GM23338 (cell line): Measurements from ENCODE around the gene TRAF3IP1. TPM values are rescaled to one million over a fixed set of nuclear protein-coding genes. Genes with fewer than 3 reads are reported as not detected.
A peak's percentile ranks its signal among the peaks of the same experiment; 100 is the strongest.

Source experiments
- ATAC-seq: fragments of 200-7000 bp; cut with Tn5 transposase; 3 replicates; pipeline ENCODE4 v1.9.1; 2020
- DNase-seq: peaks from one replicate; pipeline ENCODE4 v3.0.0-alpha.2; 2015; ENCODE audit warnings: low spot score
- H2AFZ ChIP-seq: fragments of 200-600 bp; sonication (generic); 2 replicates; pipeline ENCODE4 v1.8.0; 2016; ENCODE audit warnings: antibody characterized with exemption, mild to moderate bottlenecking, moderate library complexity
- H3F3A ChIP-seq: fragments of 200-600 bp; sonication (generic); replicated peaks from 2 replicates; pipeline ENCODE4 v1.8.0; 2017; ENCODE audit warnings: antibody characterized with exemption, mixed run types, low read depth
- H3K27ac ChIP-seq: fragments of 200-600 bp; sonication (generic); 2 replicates; pipeline ENCODE4 v1.6.1; 2016; ENCODE audit warnings: low read depth
- H3K27me3 ChIP-seq: fragments of 200-600 bp; sonication (generic); 2 replicates; pipeline ENCODE4 v1.8.0; 2016; ENCODE audit warnings: mild to moderate bottlenecking, mixed run types, moderate library complexity; ENCODE audit not compliant: insufficient read depth
- H3K36me3 ChIP-seq: fragments of 200-600 bp; sonication (generic); 2 replicates; pipeline ENCODE4 v1.8.0; 2016; ENCODE audit warnings: mild to moderate bottlenecking; ENCODE audit not compliant: insufficient read depth
- H3K4me1 ChIP-seq: fragments of 200-600 bp; sonication (generic); 2 replicates; pipeline ENCODE4 v1.8.0; 2016; ENCODE audit warnings: mild to moderate bottlenecking, moderate library complexity; ENCODE audit not compliant: insufficient read depth
- H3K4me2 ChIP-seq: fragments of 200-600 bp; sonication (generic); 2 replicates; pipeline ENCODE4 v1.7.1; 2017; ENCODE audit warnings: mixed run types
- H3K4me3 ChIP-seq: fragments of 200-600 bp; sonication (generic); 2 replicates; pipeline ENCODE4 v1.6.1; 2016; ENCODE audit warnings: mixed run types
- H3K79me2 ChIP-seq: fragments of 200-600 bp; sonication (generic); replicated peaks from 2 replicates; pipeline ENCODE4 v1.8.0; 2017; ENCODE audit warnings: mild to moderate bottlenecking; ENCODE audit not compliant: insufficient read depth
- H3K9me2 ChIP-seq: fragments of 200-600 bp; sonication (generic); 2 replicates; pipeline ENCODE4 v1.8.0; 2017; ENCODE audit not compliant: insufficient read depth
- H4K20me1 ChIP-seq: fragments of 200-600 bp; sonication (generic); replicated peaks from 2 replicates; pipeline ENCODE4 v1.8.0; 2017; ENCODE audit warnings: mild to moderate bottlenecking; ENCODE audit not compliant: insufficient read depth
- H3K27ac Mint-ChIP-seq: 2 replicates; pipeline ENCODE4 v1.8.0; 2020; ENCODE audit warnings: inconsistent platforms, mild to moderate bottlenecking, moderate library complexity, mixed read lengths
- H3K27me3 Mint-ChIP-seq: 3 replicates; pipeline ENCODE4 v1.8.0; 2022; ENCODE audit warnings: low read depth, mild to moderate bottlenecking, moderate library complexity, mixed read lengths, inconsistent platforms; ENCODE audit not compliant: insufficient read depth, poor library complexity
- H3K36me3 Mint-ChIP-seq: 3 replicates; pipeline ENCODE4 v1.8.0; 2021; ENCODE audit warnings: low read depth, mild to moderate bottlenecking, inconsistent platforms, moderate library complexity, mixed read lengths
- H3K4me1 Mint-ChIP-seq: 3 replicates; pipeline ENCODE4 v1.8.0; 2020; ENCODE audit warnings: mild to moderate bottlenecking, inconsistent platforms, mixed read lengths
- H3K4me3 Mint-ChIP-seq: 3 replicates; pipeline ENCODE4 v1.8.0; 2021; ENCODE audit warnings: moderate library complexity, mild to moderate bottlenecking, inconsistent platforms, mixed read lengths
- H3K9me3 Mint-ChIP-seq: 3 replicates; pipeline ENCODE4 v1.8.0; 2020; ENCODE audit warnings: moderate library complexity, mild to moderate bottlenecking, inconsistent platforms, mixed read lengths
- CREB1 ChIP-seq: fragments of 250-450 bp; sonication (Bioruptor Pico); IDR thresholded peaks from 2 replicates; pipeline ENCODE4 v1.5.0; 2020; ENCODE audit warnings: low read depth, mild to moderate bottlenecking, moderate library complexity
- EZH2 ChIP-seq: fragments of 200-600 bp; sonication (generic); IDR thresholded peaks from one replicate; pipeline ENCODE4 v1.8.0; 2017; ENCODE audit warnings: antibody characterized with exemption, mild to moderate bottlenecking, low read depth; ENCODE audit not compliant: unreplicated experiment
- EZH2phosphoT487 ChIP-seq: fragments of 200-600 bp; sonication (generic); IDR thresholded peaks from one replicate; pipeline ENCODE4 v1.8.1; 2018; ENCODE audit warnings: antibody characterized with exemption; ENCODE audit not compliant: unreplicated experiment
- JUNB ChIP-seq: IDR thresholded peaks from one replicate; pipeline ENCODE4 v1.6.1; 2016; ENCODE audit warnings: antibody characterized with exemption; ENCODE audit not compliant: unreplicated experiment
- NANOG ChIP-seq: IDR thresholded peaks from 2 replicates; pipeline ENCODE4 v1.6.1; 2016; ENCODE audit warnings: antibody characterized with exemption, borderline replicate concordance
- POLR2AphosphoS5 ChIP-seq: IDR thresholded peaks from 2 replicates; pipeline ENCODE4 v1.6.1; 2016; ENCODE audit warnings: antibody characterized with exemption, low read depth
- STAT1 ChIP-seq: IDR thresholded peaks from one replicate; pipeline ENCODE4 v1.6.1; 2016; ENCODE audit warnings: antibody characterized with exemption; ENCODE audit not compliant: unreplicated experiment
- ZNF114 ChIP-seq: fragments of 250-450 bp; sonication (Bioruptor Pico); IDR thresholded peaks from 2 replicates; pipeline ENCODE4 v1.5.0; 2020; ENCODE audit warnings: mild to moderate bottlenecking, moderate library complexity
- ZNF331 ChIP-seq: fragments of 250-450 bp; sonication (Bioruptor Pico); IDR thresholded peaks from 2 replicates; pipeline ENCODE4 v1.5.0; 2020; ENCODE audit warnings: low read depth, mild to moderate bottlenecking, moderate library complexity
- ZNF462 ChIP-seq: fragments of 250-450 bp; sonication (Bioruptor Pico); IDR thresholded peaks from 2 replicates; pipeline ENCODE4 v1.5.0; 2020; ENCODE audit warnings: mild to moderate bottlenecking, moderate library complexity
- polyA plus RNA-seq: library from polyadenylated mRNA; unstranded; fragments of >200 nt; fragmentation: Nextera tagmentation; extraction: Ambion mirVana; gene quantifications from 2 replicates; pipeline ENCODE4 v1.2.1, GENCODE V29; 2016
- total RNA-seq: library from RNA; depleted of rRNA; stranded (reverse); fragments of >200 nt; shearing (Covaris generic); gene quantifications from 2 replicates; pipeline ENCODE4 v1.2.3, GENCODE V29; 2014
- TF ChIP-seq, protein P1 (sequence below): IDR thresholded peaks from one replicate; pipeline ENCODE4 v1.6.1; 2018; ENCODE audit warnings: antibody characterized with exemption; ENCODE audit not compliant: unreplicated experiment
- TF ChIP-seq, protein P2 (sequence below), 2 experiments: fragments of 200-600 bp in 1 of 2; sonication (generic) in 1 of 2; conservative IDR thresholded peaks; 2 replicates each; pipeline versions ENCODE4 v1.5.1 to v1.6.1; 2016 to 2017; ENCODE audit warnings: antibody characterized with exemption in 2 of 2, low read depth in 2 of 2, mild to moderate bottlenecking in 2 of 2, moderate library complexity in 1 of 2
- TF ChIP-seq, protein P3 (sequence below): IDR thresholded peaks from 2 replicates; pipeline ENCODE4 v1.6.1; 2016; ENCODE audit warnings: antibody characterized with exemption

The TRAF3IP1 gene
- total and polyA plus RNA-seq, 2 experiments from 2014 or later = 12.5 to 20.7 TPM

- no peak overlapping the region for H3K4me3 ChIP-seq
- H3K27ac Mint-ChIP-seq = no peak overlapping the region
- H3K9me2 ChIP-seq = no peaks in the 10 kb centered on the region
- DNase-seq (no peak), ATAC-seq (no peak)
- no peaks in the 10 kb centered on the region for H3K4me1 Mint-ChIP-seq
- 0 out of 2 replicates have a peak overlapping the region, but pooled peaks have one; percentile 36 for H3K27ac ChIP-seq
- H3K4me2 ChIP-seq = no peak overlapping the region
- H3K27me3 ChIP-seq = no peaks in the 10 kb centered on the region
- H3K36me3 Mint-ChIP-seq = peaks cover 20% of the 10 kb centered on the region; the same call in 2 of the 3 replicates
- no peaks in the 10 kb centered on the region for H3K79me2 ChIP-seq
- H3K4me3 Mint-ChIP-seq = no peak overlapping the region
- H4K20me1 ChIP-seq = no peaks in the 10 kb centered on the region; the same call in 1 of the 2 replicates
- no peaks in the 10 kb centered on the region for H3K27me3 Mint-ChIP-seq
- H3K9me3 Mint-ChIP-seq = peaks cover 5% of the 10 kb centered on the region; the same call in 1 of the 3 replicates
- TF ChIP-seq ZNF114 (CRISPR knock-in tag) = no peak
- TF ChIP-seq, protein P1, sequence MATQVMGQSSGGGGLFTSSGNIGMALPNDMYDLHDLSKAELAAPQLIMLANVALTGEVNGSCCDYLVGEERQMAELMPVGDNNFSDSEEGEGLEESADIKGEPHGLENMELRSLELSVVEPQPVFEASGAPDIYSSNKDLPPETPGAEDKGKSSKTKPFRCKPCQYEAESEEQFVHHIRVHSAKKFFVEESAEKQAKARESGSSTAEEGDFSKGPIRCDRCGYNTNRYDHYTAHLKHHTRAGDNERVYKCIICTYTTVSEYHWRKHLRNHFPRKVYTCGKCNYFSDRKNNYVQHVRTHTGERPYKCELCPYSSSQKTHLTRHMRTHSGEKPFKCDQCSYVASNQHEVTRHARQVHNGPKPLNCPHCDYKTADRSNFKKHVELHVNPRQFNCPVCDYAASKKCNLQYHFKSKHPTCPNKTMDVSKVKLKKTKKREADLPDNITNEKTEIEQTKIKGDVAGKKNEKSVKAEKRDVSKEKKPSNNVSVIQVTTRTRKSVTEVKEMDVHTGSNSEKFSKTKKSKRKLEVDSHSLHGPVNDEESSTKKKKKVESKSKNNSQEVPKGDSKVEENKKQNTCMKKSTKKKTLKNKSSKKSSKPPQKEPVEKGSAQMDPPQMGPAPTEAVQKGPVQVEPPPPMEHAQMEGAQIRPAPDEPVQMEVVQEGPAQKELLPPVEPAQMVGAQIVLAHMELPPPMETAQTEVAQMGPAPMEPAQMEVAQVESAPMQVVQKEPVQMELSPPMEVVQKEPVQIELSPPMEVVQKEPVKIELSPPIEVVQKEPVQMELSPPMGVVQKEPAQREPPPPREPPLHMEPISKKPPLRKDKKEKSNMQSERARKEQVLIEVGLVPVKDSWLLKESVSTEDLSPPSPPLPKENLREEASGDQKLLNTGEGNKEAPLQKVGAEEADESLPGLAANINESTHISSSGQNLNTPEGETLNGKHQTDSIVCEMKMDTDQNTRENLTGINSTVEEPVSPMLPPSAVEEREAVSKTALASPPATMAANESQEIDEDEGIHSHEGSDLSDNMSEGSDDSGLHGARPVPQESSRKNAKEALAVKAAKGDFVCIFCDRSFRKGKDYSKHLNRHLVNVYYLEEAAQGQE = no peak
- TF ChIP-seq JUNB = no peak
- TF ChIP-seq STAT1 = no peak
- TF ChIP-seq, protein P2, sequence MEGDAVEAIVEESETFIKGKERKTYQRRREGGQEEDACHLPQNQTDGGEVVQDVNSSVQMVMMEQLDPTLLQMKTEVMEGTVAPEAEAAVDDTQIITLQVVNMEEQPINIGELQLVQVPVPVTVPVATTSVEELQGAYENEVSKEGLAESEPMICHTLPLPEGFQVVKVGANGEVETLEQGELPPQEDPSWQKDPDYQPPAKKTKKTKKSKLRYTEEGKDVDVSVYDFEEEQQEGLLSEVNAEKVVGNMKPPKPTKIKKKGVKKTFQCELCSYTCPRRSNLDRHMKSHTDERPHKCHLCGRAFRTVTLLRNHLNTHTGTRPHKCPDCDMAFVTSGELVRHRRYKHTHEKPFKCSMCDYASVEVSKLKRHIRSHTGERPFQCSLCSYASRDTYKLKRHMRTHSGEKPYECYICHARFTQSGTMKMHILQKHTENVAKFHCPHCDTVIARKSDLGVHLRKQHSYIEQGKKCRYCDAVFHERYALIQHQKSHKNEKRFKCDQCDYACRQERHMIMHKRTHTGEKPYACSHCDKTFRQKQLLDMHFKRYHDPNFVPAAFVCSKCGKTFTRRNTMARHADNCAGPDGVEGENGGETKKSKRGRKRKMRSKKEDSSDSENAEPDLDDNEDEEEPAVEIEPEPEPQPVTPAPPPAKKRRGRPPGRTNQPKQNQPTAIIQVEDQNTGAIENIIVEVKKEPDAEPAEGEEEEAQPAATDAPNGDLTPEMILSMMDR (conservative IDR thresholded peaks at IDR 0.05; ENCODE audit: low read depth in 2 of 2) = no peak
- no peak for TF ChIP-seq ZNF331 (CRISPR knock-in tag)
- no peak for TF ChIP-seq EZH2phosphoT487
- TF ChIP-seq CREB1 (CRISPR knock-in tag) = no peak
- no peak for TF ChIP-seq NANOG
- TF ChIP-seq, protein P3, sequence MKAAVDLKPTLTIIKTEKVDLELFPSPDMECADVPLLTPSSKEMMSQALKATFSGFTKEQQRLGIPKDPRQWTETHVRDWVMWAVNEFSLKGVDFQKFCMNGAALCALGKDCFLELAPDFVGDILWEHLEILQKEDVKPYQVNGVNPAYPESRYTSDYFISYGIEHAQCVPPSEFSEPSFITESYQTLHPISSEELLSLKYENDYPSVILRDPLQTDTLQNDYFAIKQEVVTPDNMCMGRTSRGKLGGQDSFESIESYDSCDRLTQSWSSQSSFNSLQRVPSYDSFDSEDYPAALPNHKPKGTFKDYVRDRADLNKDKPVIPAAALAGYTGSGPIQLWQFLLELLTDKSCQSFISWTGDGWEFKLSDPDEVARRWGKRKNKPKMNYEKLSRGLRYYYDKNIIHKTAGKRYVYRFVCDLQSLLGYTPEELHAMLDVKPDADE = no peak
- no peak for TF ChIP-seq POLR2AphosphoS5
- TF ChIP-seq EZH2 = no peak
- no peak for TF ChIP-seq ZNF462 (CRISPR knock-in tag)
- no peak overlapping the region for H2AFZ ChIP-seq
- no peaks in the 10 kb centered on the region for H3F3A ChIP-seq
- no peaks in the 10 kb centered on the region for H3K4me1 ChIP-seq
- H3K36me3 ChIP-seq = peaks cover 4% of the 10 kb centered on the region; the same call in 1 of the 2 replicates
These were observed 41.6 kb downstream of the TRAF3IP1 start for GRCh38 chr2:238361877-238362276.
